Heart left ventricle (tissue), 16 donors: Measurements from ENCODE around the gene ADGRB3. TPM values are rescaled to one million over a fixed set of nuclear protein-coding genes. Genes with fewer than 3 reads are reported as not detected.

Experiments used
- ATAC-seq, 4 donors: fragments of 200-7000 bp; cut with Tn5 transposase; one replicate each; pipeline ENCODE4 v1.9.1; 2020 to 2022; ENCODE audit warnings: moderate library complexity in 4 of 4, mild to moderate bottlenecking in 3 of 4, moderate number of reproducible peaks in 1 of 4
- DNase-seq, 5 donors: peaks; one replicate each; pipeline ENCODE4 v3.0.0-alpha.2; 2020
- H3K27ac ChIP-seq, 12 donors: fragments of 200-600 bp; sonication (generic) in 4 of 12; one replicate each; pipeline versions ENCODE4 v1.5.0 to v1.8.0; 2016 to 2022; ENCODE audit warnings: mild to moderate bottlenecking in 2 of 12
- H3K27me3 ChIP-seq, 9 donors: fragments of 200-600 bp; sonication (generic) in 2 of 9; one replicate each; pipeline versions ENCODE4 v1.5.1 to v1.8.0; 2016 to 2022; ENCODE audit warnings: mild to moderate bottlenecking in 3 of 9
- H3K36me3 ChIP-seq, 9 donors: fragments of 200-600 bp; sonication (generic) in 2 of 9; one replicate each; pipeline versions ENCODE4 v1.5.0 to v1.8.0; 2018 to 2022; ENCODE audit warnings: mild to moderate bottlenecking in 2 of 9
- H3K4me1 ChIP-seq, 12 donors: fragments of 200-600 bp; sonication (generic) in 4 of 12; one replicate each; pipeline versions ENCODE4 v1.5.0 to v1.8.0; 2016 to 2022; ENCODE audit warnings: mild to moderate bottlenecking in 3 of 12
- H3K4me3 ChIP-seq, 12 donors: fragments of 200-600 bp; sonication (generic) in 4 of 12; one replicate each; pipeline versions ENCODE4 v1.5.0 to v1.8.0; 2017 to 2022; ENCODE audit warnings: mild to moderate bottlenecking in 9 of 12, moderate library complexity in 4 of 12
- H3K9me3 ChIP-seq, 12 donors: fragments of 200-600 bp; sonication (generic) in 4 of 12; one replicate each; pipeline versions ENCODE4 v1.5.0 to v1.8.0; 2016 to 2022; ENCODE audit warnings: mild to moderate bottlenecking in 1 of 12
- POLR2A ChIP-seq, 2 donors: fragments of 450-650 bp; IDR thresholded peaks; one replicate each; pipeline ENCODE4 v1.6.1; 2017; ENCODE audit warnings: antibody characterized with exemption in 2 of 2, mild to moderate bottlenecking in 2 of 2, moderate library complexity in 2 of 2
- WGBS, 4 donors: extraction: QIAGEN DNeasy Blood & Tissue Kit in 2 of 4; methylation state at CpG; one replicate each; pipeline versions ENCODE4 v1.1.5 to v1.1.7; 2013 to 2018; 5-methylcytosine and 5-hydroxymethylcytosine counted together
- intact Hi-C, 10 donors: fragments of 100-400 bp; cut with DNase I; formaldehyde crosslinking; loops; one replicate each; pipeline versions ENCODE4 v1.11.1 to v1.14.2; 2022
- polyA plus RNA-seq, 2 donors: library from polyadenylated mRNA; stranded (reverse); fragments of 200-250 nt; gene quantifications; one replicate each; pipeline ENCODE4 v1.2.3, GENCODE V29; 2013
- total RNA-seq, 9 donors: library from RNA; depleted of rRNA in 2 of 9; stranded (reverse); fragments of >200 nt in 2 of 9; fragmentation: NEBNext Ultra II Directional in 3 of 9; extraction: Animal tissue kit (Norgen Biotek cat#: 25700) in 3 of 9; gene quantifications; one replicate each; pipeline versions ENCODE4 v1.1.0 to v1.2.4, GENCODE V29; 2016 to 2023
- TF ChIP-seq, protein P1 (sequence below), 12 donors: fragments of 200-600 bp; sonication (generic) in 4 of 12; IDR thresholded peaks; one replicate each; pipeline versions ENCODE4 v1.5.0 to v1.8.0; 2018 to 2022; ENCODE audit warnings: antibody characterized with exemption in 12 of 12, mild to moderate bottlenecking in 5 of 12
- donor health status: ischemic (EF 13 %, LVEDD 7.1; RV severe dilation, severe dysfunction).
- donor health status: healthy with polysubstance abuse.
- donor health status: DM: no; HTN: yes; CAD: no.
- donor health status: DM: no; HTN: no; CAD: no.
- donor health status: ischemic (EF 25% LVEDD 6.9; RV normal size, moderate dysfunction).
- donor health status: ischemic (EF 25% LVEDD 5.7; RV mildly dilated, moderate dysfunction).
- donor health status: healthy.
- donor health status: DM: yes; HTN: yes; CAD: no.
- donor health status: ischemic (EF 35%, LVEDD 5.7; RV mildly dilated, moderate dysfunction).
- donor health status: nonischemic (EF 11% LVEDD 7.7; RV severe dilation, severe dysfunction).
- donor health status: DM: yes; HTN: yes; CAD: no.
- donor health status: PGD.
- donor health status: ischemic (EF 29% LVEDD 5.4; RV normal size, mild dysfunction).
- donor health status: nonischemic (EF 23%, LVEDD 6.1; RV moderate dilation, normal function).

Gene ADGRB3
- total and polyA plus RNA-seq, 11 donors = 0.51 to 2.5 (median 1.1) TPM

DNA sequence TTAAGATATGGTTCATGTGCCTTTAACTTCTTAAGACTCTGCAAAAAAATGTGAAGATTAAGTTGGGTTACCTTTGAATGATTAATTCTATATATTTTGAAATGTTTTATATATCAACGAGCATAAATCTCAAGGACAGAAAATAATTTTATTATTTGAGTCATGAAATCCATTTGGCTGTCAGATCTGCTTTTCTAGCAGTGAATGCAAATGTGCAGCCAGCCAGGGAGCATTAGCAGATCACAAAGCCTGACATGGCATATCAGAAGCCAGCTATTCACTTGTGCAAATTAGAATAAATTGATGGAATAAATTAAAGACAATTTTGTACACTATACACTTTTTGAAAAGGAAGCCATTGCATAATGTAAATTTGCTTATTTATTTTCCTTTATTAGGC, 424.3 kb downstream of the ADGRB3 start:
- ATAC-seq (no peak), DNase-seq (no peak)
- intact Hi-C loops = no loop called here
- 62 to 75% (median 68%) methylated on average over 1 of the region's 1 CpG for WGBS, 4 donors
- H3K4me3 ChIP-seq = no peak overlapping the region
- H3K9me3 ChIP-seq = no peaks in the 10 kb centered on the region
- no peak overlapping the region for H3K27ac ChIP-seq
- H3K4me1 ChIP-seq = no peaks in the 10 kb centered on the region
- H3K36me3 ChIP-seq = no peaks in the 10 kb centered on the region
- TF ChIP-seq, protein P1, sequence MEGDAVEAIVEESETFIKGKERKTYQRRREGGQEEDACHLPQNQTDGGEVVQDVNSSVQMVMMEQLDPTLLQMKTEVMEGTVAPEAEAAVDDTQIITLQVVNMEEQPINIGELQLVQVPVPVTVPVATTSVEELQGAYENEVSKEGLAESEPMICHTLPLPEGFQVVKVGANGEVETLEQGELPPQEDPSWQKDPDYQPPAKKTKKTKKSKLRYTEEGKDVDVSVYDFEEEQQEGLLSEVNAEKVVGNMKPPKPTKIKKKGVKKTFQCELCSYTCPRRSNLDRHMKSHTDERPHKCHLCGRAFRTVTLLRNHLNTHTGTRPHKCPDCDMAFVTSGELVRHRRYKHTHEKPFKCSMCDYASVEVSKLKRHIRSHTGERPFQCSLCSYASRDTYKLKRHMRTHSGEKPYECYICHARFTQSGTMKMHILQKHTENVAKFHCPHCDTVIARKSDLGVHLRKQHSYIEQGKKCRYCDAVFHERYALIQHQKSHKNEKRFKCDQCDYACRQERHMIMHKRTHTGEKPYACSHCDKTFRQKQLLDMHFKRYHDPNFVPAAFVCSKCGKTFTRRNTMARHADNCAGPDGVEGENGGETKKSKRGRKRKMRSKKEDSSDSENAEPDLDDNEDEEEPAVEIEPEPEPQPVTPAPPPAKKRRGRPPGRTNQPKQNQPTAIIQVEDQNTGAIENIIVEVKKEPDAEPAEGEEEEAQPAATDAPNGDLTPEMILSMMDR (IDR thresholded peaks at IDR 0.05) = no peak
- no peak for TF ChIP-seq POLR2A (IDR thresholded peaks at IDR 0.05)
- no peaks in the 10 kb centered on the region for H3K27me3 ChIP-seq

DNA sequence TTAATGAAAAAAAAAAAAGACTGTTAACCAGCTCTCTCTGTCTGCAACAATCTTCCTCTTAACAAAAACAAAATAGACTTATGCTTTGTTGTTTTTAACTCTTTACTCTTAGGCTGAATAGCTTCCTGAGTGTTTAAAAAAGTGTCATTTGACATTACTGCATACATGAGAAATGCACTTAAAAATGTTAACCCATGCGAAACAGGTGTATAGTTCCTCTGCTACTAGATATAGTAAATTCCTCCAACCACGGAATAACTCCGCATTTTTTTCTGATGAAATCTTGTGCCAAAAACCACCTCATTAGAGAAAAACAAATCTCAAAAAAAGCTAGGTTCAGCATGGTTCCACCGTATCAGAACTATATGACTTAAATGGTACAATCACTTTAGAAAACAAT, 426.0 kb downstream of the ADGRB3 start:
- Histone ChIP-seq H3K9me3 (no peaks in the 10 kb centered on the region), H3K27me3 (no peaks in the 10 kb centered on the region), H3K4me1 (no peaks in the 10 kb centered on the region), H3K27ac (no peak overlapping the region), H3K36me3 (no peaks in the 10 kb centered on the region), H3K4me3 (no peak overlapping the region)
- ATAC-seq (no peak), DNase-seq (no peak)
- TF ChIP-seq, protein P1 (IDR thresholded peaks at IDR 0.05) = no peak
- no peak for TF ChIP-seq POLR2A (IDR thresholded peaks at IDR 0.05)
- intact Hi-C loops = no loop called here
- WGBS, 4 donors = 85 to 92% (median 87%) methylated on average over 4 of the region's 4 CpGs

DNA sequence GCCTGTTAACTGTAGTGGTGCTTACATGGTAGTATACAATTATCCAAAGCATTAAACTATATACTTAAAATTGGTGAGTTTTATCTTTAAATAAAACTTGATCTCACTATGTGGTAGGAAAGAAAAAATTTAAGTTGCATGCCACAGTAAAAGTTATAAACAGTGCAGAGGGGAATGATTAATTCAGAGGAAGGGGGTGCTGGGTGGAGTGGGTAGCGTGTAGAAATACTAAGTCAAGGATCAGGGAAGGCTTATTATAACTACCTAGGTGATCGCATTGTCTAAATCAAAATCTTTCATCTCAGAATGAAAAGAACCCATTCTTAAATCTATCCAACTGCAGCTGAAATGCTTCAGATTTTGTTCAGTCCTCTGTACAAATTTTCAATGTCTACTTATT, 428.3 kb downstream of the ADGRB3 start:
- no peaks in the 10 kb centered on the region for H3K9me3 ChIP-seq
- H3K27me3 ChIP-seq = no peaks in the 10 kb centered on the region
- intact Hi-C loops = no loop called here
- H3K4me1 ChIP-seq = no peaks in the 10 kb centered on the region
- H3K4me3 ChIP-seq = no peak overlapping the region
- no peak overlapping the region for H3K27ac ChIP-seq
- DNase-seq (no peak), ATAC-seq (no peak)
- 90 to 95% (median 93%) methylated on average over 2 of the region's 2 CpGs for WGBS, 4 donors
- H3K36me3 ChIP-seq = no peaks in the 10 kb centered on the region
- TF ChIP-seq POLR2A (IDR thresholded peaks at IDR 0.05) = no peak
- TF ChIP-seq, protein P1 (IDR thresholded peaks at IDR 0.05) = no peak

DNA sequence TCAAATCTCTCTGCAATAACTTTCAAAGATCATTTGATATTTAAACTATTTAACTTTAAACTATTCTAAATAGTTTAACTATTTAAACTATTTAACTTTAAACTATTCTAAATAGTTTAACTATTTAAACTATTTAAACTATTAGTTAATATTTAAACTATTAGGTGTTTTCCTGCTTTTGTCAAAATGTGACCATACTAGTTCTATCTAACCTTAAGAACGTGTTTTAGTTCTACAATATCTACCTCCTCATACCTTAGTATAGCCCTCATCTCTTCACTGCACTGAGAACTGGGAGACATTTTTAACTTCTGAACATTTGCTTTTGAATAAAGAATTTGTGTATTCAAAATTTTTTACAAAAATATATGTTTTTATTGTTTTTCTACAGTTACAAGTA, 429.1 kb downstream of the ADGRB3 start:
- Histone ChIP-seq H3K27me3 (no peaks in the 10 kb centered on the region), H3K4me1 (no peaks in the 10 kb centered on the region), H3K36me3 (no peaks in the 10 kb centered on the region), H3K4me3 (no peak overlapping the region), H3K9me3 (no peaks in the 10 kb centered on the region), H3K27ac (no peak overlapping the region)
- no peak for DNase-seq
- ATAC-seq = no peak
- TF ChIP-seq POLR2A (IDR thresholded peaks at IDR 0.05) = no peak
- TF ChIP-seq, protein P1 (IDR thresholded peaks at IDR 0.05) = no peak
- 69 to 79% (median 70%) methylated on average over 1 of the region's 1 CpG for WGBS, 4 donors
- intact Hi-C loops = no loop called here
